GM12872 (cell line): ENCODE results near the gene HTR2A.

Experiments used
- CTCF ChIP-seq: IDR thresholded peaks from 3 replicates; pipeline ENCODE4 v1.5.1; 2011; ENCODE audit warnings: low read depth, mild to moderate bottlenecking, low read length, moderate library complexity; ENCODE audit not compliant: insufficient read depth

The HTR2A gene

GRCh38 chr13:46871557-46871956 lies 25.3 kb downstream of the HTR2A start:
- no peak for TF ChIP-seq CTCF

- no peak for TF ChIP-seq CTCF
Measured at GRCh38 chr13:46868091-46868490, 28.8 kb downstream of the HTR2A start.

- no peak for TF ChIP-seq CTCF
Measured at GRCh38 chr13:46866150-46866549, 30.7 kb downstream of the HTR2A start.

DNA sequence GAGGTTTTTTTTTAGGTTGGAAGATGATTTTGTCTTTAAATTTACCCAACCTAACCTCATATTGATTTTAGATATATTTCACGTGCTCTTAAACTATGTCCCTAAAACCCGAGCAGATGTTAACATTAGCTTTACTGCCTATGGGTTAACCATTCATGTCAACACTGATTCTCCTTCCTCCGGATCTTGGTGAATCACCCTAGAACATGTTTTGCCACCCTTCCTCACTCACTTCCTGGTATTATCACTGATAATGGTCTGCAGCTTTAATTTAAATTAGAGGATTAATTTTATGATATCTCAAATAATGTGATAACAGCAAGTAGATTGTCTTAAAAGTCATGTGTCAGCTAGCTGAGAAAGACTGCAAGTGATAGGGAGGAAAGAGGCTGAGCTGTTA lies 31.9 kb downstream of the HTR2A start:
- no peak for TF ChIP-seq CTCF

DNA sequence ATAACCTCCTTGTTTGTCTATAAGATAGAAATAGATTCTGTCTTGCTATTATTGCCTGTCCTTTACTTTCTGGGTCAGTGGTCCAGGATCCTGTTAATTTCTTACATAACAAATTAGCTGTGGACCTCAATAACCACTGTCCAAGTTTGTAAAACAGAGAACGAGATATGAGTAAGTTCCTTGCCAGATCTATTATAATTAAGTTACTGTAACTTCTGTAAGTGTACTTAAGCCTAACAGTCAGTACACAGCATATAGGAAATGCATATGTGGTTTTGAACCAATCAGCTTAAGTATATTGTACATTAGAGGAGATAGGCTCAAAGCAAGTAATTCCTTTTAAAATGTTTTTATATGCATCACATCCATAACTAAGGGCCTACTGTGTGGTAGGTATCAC lies 34.9 kb downstream of the HTR2A start:
- TF ChIP-seq CTCF = no peak

GRCh38 chr13:46860722-46861121 lies 36.1 kb downstream of the HTR2A start:
- TF ChIP-seq CTCF = no peak

DNA sequence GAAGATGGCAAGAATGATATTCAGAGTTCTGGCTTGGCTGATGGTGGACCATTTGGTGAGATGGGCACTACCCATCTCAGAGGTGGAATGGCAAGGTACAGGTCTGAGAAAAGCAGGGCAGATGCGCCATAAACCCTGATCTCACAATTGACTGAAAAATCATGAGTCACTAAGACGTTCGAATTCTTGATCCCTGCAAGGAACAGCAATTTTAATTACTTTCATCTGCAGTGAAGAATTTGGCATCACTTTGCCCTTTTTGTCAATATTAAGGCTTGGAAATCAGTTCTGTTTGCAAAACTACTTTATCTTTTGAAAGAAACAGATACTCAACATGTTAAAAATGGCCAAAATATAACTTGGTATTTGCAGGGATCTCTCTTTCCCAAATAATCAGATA lies 38.1 kb downstream of the HTR2A start:
- TF ChIP-seq CTCF = no peak

DNA sequence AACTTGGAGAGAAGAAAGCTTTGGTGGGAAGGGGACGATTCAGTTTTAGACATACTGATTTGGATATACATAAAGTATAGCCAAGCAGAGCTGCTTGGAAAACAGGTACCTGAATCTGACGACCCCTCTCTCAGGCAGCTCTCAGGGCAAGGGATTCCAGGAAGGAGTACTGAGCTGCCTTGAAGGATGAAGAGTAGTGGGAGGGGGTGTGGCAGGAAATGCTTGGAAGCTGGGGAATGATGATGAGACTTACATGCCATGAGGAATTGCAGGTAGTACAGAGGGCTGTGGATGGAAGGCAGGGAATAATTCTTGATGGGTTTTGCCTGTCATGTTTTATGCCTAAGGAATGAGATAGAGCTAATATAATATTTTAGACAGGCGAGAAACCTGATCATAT lies 38.7 kb downstream of the HTR2A start:
- TF ChIP-seq CTCF = no peak
